Fibroblast of mammary gland (primary cell): ENCODE measurements around the gene CDC42BPB.

Experiments used
- DNase-seq: peaks from one replicate; pipeline ENCODE4 v3.0.0-alpha.2; 2010; ENCODE audit warnings: low read depth
- H3K4me3 ChIP-seq: 2 replicates; pipeline ENCODE4 v1.5.1; 2011; ENCODE audit warnings: low read depth, mild to moderate bottlenecking, low read length, moderate library complexity; ENCODE audit not compliant: control insufficient read depth
- CTCF ChIP-seq: conservative IDR thresholded peaks from 2 replicates; pipeline ENCODE4 v1.5.1; 2011; ENCODE audit warnings: low read depth, low read length, inconsistent platforms; ENCODE audit not compliant: control insufficient read depth, insufficient read depth

Gene CDC42BPB

GRCh38 chr14:102910442-102910841, 146.9 kb downstream of the CDC42BPB start:
- DNase-seq, result no peak
- H3K4me3 ChIP-seq, result no peak overlapping the region
- no peak for TF ChIP-seq CTCF

GRCh38 chr14:102909911-102910310, 147.4 kb downstream of the CDC42BPB start:
- DNase-seq, result no peak
- no peak for TF ChIP-seq CTCF
- H3K4me3 ChIP-seq, result no peak overlapping the region

DNA sequence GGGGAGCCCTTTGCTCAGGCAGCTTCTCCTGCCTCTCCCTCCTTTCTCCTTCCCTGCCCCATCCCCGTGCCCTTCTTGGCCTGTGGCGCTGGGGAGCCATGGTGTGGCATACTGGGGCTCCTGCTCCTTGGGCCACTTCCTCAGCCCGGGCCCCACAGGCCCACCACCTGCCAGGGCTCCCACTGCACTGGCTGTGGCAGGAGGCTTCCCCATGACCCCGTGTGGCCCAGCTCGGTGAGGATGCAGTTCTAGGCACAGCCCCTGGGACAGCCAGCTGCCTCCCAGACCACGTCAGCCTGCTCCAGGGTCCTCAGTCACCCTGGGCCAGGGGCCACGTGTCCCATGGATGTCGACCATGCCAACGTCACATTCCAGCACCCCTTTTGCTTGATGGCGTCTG, 147.9 kb downstream of the CDC42BPB start:
- H3K4me3 ChIP-seq, result no peak overlapping the region
- TF ChIP-seq CTCF, result no peak
- DNase-seq, result no peak

- H3K4me3 ChIP-seq, result no peak overlapping the region
- no peak for DNase-seq
- TF ChIP-seq CTCF, result no peak
Measured at GRCh38 chr14:102908766-102909455, 148.4 kb downstream of the CDC42BPB start.

GRCh38 chr14:102907980-102908730, 149.2 kb downstream of the CDC42BPB start:
- TF ChIP-seq CTCF, result no peak
- DNase-seq, result no peak

DNA sequence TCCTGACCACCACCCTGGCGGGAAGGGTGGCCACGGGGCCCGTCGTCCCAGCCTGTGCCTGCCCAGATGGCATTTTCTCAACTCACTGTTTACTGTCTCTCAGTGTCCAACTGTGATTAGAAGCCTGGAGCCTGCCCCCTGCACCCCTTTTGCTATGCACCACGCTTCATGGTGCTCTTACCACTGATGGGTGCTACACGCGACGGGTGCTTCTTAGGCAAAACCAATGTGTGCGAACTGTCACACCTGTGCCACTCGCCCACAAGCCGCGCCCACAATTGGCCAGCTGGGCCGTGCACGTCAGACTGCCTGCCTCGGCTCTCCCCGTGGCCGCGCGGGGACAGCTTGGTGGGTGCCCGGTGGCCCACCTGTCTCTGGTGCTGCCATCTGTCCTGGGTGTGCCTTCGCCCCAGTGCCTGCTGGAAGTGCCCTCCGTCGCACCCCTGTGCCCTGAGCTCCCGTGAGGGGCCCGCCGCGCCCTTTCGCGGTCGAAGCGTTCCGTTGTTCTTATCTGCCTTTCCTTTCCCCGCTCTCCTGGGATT, 150.0 kb downstream of the CDC42BPB start:
- no peak overlapping the region for H3K4me3 ChIP-seq
- DNase-seq, result no peak
- TF ChIP-seq CTCF, result no peak

More at GRCh38 chr14:102907980-102908730, 149.2 kb downstream of the CDC42BPB start:
- no peak overlapping the region for H3K4me3 ChIP-seq
